Osteoblast (primary cell): ENCODE results near the gene DDX49. TPM values are rescaled to one million over a fixed set of nuclear protein-coding genes. Genes with fewer than 3 reads are reported as not detected.
A peak's percentile ranks its signal among the peaks of the same experiment; 100 is the strongest.
"Not testable (repeated sequence)": the region's sequence is repeated elsewhere in the genome, so short reads cannot be mapped to it uniquely, and the experiment has no call there.

Experiments used
- DNase-seq: peaks from one replicate; pipeline ENCODE4 v3.0.0; 2011; ENCODE audit warnings: low spot score, mixed read lengths; ENCODE audit not compliant: insufficient read length; ENCODE audit errors: missing footprints
- H2AFZ ChIP-seq: 2 replicates; pipeline ENCODE4 v1.6.0; 2011; ENCODE audit warnings: mild to moderate bottlenecking, low read length
- H3K27ac ChIP-seq: 2 replicates; pipeline ENCODE4 v1.5.1; 2011; ENCODE audit warnings: mild to moderate bottlenecking, low read depth, low read length, moderate library complexity
- H3K27me3 ChIP-seq: 2 replicates; pipeline ENCODE4 v1.6.0; 2012; ENCODE audit warnings: mild to moderate bottlenecking, control low read depth, inconsistent platforms, low read length, moderate library complexity; ENCODE audit not compliant: insufficient read depth
- H3K36me3 ChIP-seq: 2 replicates; pipeline ENCODE4 v1.5.1; 2011; ENCODE audit warnings: mild to moderate bottlenecking, low read length, control low read depth, moderate library complexity; ENCODE audit not compliant: insufficient read depth
- H3K4me1 ChIP-seq: 2 replicates; pipeline ENCODE4 v1.5.1; 2011; ENCODE audit warnings: mild to moderate bottlenecking, low read length, control low read depth, moderate library complexity; ENCODE audit not compliant: insufficient read depth
- H3K4me2 ChIP-seq: 2 replicates; pipeline ENCODE4 v1.6.0; 2011; ENCODE audit warnings: mild to moderate bottlenecking, low read length; ENCODE audit not compliant: insufficient read depth
- H3K4me3 ChIP-seq: fragments of 200-600 bp; sonication (generic); 3 replicates; pipeline ENCODE4 v1.5.1; 2012; ENCODE audit warnings: mild to moderate bottlenecking, low read length, inconsistent platforms; ENCODE audit not compliant: insufficient read depth
- H3K79me2 ChIP-seq: 2 replicates; pipeline ENCODE4 v1.6.0; 2012; ENCODE audit warnings: mild to moderate bottlenecking, low read length, control low read depth, inconsistent platforms; ENCODE audit not compliant: insufficient read depth
- H3K9me3 ChIP-seq: 2 replicates; pipeline ENCODE4 v1.5.1; 2011; ENCODE audit warnings: low read depth, low read length, control low read depth
- H4K20me1 ChIP-seq: 2 replicates; pipeline ENCODE4 v1.6.0; 2012; ENCODE audit warnings: mild to moderate bottlenecking, low read length, control low read depth; ENCODE audit not compliant: insufficient read depth
- CTCF ChIP-seq: IDR thresholded peaks from 2 replicates; pipeline ENCODE4 v1.5.1; 2011; ENCODE audit warnings: mild to moderate bottlenecking, low read depth, low read length, moderate library complexity; ENCODE audit errors: extremely low read depth
- total RNA-seq: library from RNA; depleted of rRNA; stranded (reverse); fragments of >200 nt; gene quantifications from 2 replicates; pipeline ENCODE4 v1.2.3, GENCODE V29; 2012

The DDX49 gene
- total RNA-seq, 1 donor, result 46.7 TPM

GRCh38 chr19:18901491-18901890, 18.0 kb upstream of the DDX49 start:
- Histone ChIP-seq H4K20me1 (peaks cover 7% of the 10 kb centered on the region), H3K4me1 (no peaks in the 10 kb centered on the region), H3K9me3 (no peaks in the 10 kb centered on the region), H2AFZ (no peak overlapping the region), H3K27ac (no peak overlapping the region), H3K4me2 (no peak overlapping the region), H3K36me3 (peaks cover 18% of the 10 kb centered on the region), H3K4me3 (no peak overlapping the region), H3K27me3 (no peaks in the 10 kb centered on the region), H3K79me2 (no peaks in the 10 kb centered on the region)
- no peak for DNase-seq
- TF ChIP-seq CTCF, result no peak

GRCh38 chr19:18902519-18902918, 17.0 kb upstream of the DDX49 start:
- H2AFZ ChIP-seq, H3K4me2 ChIP-seq, H3K9me3 ChIP-seq, H3K27ac ChIP-seq, H3K4me3 ChIP-seq, DNase-seq, H3K79me2 ChIP-seq, H3K27me3 ChIP-seq, H3K4me1 ChIP-seq: not testable (repeated sequence)
- H4K20me1 ChIP-seq, result peaks cover 11% of the 10 kb centered on the region
- peaks cover 21% of the 10 kb centered on the region for H3K36me3 ChIP-seq

DNA sequence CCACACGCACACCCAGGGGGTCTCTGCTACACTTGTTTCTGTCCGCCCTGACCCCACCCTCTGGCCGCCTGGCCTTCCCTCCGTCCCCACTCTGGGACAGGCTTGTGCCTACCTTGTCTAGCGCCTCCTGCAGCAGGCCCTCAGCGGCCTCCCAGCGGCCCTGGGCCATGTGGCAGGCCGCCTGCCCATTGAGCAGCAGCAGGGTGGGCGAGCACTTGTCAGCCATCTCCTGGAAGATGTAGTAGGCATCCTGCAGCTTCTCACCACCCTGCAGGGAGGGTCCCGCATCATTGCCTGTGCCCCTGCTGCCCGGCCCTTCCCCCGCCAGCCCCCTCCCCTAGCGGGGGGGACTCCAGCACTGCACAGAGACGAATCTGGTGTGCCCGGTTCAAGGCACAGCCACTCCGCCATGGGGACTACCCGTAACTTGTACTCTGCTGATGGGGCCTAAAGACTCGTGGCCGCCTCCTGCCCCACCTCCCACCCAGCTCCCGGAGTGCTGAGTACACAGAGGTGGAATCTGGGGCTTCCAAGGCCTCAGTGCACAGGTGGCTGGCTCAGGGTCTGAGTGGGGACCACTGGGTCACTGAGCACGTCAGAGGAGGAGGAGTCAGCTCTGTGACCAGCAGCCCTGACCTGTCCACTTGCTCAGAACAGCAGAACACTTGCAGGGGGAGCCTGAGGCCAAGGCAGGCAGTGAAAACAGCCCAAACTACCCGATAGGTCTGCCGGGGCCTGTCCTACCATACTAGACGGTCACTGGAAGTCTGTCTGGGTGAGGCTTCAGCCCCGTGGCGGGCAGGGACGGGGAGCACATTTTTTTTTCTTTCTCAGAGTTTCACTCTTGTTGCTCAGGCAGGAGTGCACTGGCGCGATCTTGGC, 16.1 kb upstream of the DDX49 start:
- Histone ChIP-seq H2AFZ (no peak overlapping the region), H3K27ac (no peak overlapping the region), H4K20me1 (peaks cover 14% of the 10 kb centered on the region), H3K27me3 (no peaks in the 10 kb centered on the region), H3K4me1 (no peaks in the 10 kb centered on the region), H3K36me3 (peaks cover 25% of the 10 kb centered on the region), H3K9me3 (no peaks in the 10 kb centered on the region), H3K4me2 (no peak overlapping the region), H3K79me2 (no peaks in the 10 kb centered on the region), H3K4me3 (no peak overlapping the region)
- no peak for TF ChIP-seq CTCF
- peak; percentile 90 for DNase-seq

DNA sequence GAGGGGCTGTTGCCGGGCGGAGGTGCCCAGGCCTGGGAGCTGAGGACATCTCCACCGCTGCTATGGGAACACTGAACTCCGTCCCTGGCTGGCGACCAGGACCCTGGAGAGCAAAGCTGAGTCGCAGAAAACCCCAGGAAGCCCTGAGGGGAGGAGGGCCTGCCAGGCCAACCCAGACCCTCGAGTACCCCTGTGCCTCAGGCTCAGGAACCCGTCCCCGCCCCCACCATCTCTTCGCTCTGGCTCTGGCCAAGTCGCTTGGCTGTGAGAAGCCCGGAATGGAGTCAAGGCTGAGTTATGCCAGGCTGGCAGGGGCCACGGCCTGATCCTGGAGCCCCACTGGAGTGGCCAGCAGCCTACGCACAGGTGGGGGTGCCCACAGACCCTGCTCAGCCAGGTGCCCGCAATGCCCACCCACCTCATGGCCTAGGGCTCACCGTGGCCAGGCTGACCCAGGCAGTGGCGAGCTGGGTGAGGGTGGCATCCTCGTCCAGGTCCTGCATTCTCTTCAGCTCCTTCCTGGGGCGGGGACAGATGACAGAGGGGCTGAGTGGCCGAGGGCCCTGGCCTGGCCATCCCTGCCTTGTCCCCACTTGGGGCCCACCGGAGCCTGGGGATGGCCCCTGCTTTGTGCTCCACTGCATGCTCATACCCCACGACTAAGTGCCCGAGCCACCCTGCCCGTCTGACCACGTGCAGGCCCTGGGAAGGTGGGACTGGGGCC, 15.0 kb upstream of the DDX49 start:
- Histone ChIP-seq H3K27me3 (no peaks in the 10 kb centered on the region), H3K36me3 (peaks cover 34% of the 10 kb centered on the region), H3K27ac (no peak overlapping the region), H3K4me3 (no peak overlapping the region), H4K20me1 (peaks cover 12% of the 10 kb centered on the region), H3K4me1 (no peaks in the 10 kb centered on the region), H3K9me3 (no peaks in the 10 kb centered on the region), H3K4me2 (no peak overlapping the region), H3K79me2 (no peaks in the 10 kb centered on the region), H2AFZ (no peak overlapping the region)
- peak; percentile 82 for DNase-seq
- TF ChIP-seq CTCF, result no peak
